ENCODE results near the gene PODN.

DNA sequence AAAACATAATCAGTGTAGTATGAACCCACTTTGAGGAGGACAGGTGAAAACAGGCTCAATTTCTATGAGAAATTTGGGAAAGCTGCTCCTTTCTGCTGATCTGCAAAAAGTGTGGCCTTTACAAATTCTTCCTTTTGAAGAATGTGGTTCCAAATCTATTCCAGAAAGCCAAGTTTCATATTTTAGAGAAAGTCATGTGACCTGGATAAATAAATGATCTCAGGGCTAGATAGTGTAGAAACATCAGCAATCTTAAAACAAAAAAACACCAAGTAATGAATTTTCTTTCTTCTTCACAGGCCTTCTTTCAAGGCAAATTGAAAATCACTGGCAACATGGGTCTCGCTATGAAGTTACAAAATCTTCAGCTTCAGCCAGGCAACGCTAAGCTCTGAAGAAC, 11.7 kb upstream of the PODN start:
- no peak for TF ChIP-seq CTCF (IDR thresholded peaks at IDR 0.05; ENCODE audit: low read depth, low read length)
- TF ChIP-seq EZH2phosphoT487 (IDR thresholded peaks at IDR 0.05; ENCODE audit: low read depth): no peak
